K562 (cell line): Measurements from ENCODE around the gene R3HDM1. TPM values are rescaled to one million over a fixed set of nuclear protein-coding genes. Genes with fewer than 3 reads are reported as not detected.

Experiments
- C11orf30 ChIP-seq: fragments of 450-650 bp; IDR thresholded peaks from 2 replicates; pipeline ENCODE4 v1.6.1; 2016; ENCODE audit warnings: low read depth, mild to moderate bottlenecking
- CCNT2 ChIP-seq: IDR thresholded peaks from 2 replicates; pipeline ENCODE4 v1.6.1; 2011; ENCODE audit warnings: borderline replicate concordance, low read depth, mild to moderate bottlenecking, moderate library complexity, mixed read lengths, low read length; ENCODE audit not compliant: insufficient read length; ENCODE audit errors: extremely low read depth
- ELF4 ChIP-seq: fragments of 450-650 bp; formaldehyde crosslinking; IDR thresholded peaks from 2 replicates; pipeline ENCODE4 v1.4.0; 2022; ENCODE audit warnings: missing genetic modification characterization
- FOS ChIP-seq: IDR thresholded peaks from 3 replicates; pipeline ENCODE4 v1.6.1; 2011; ENCODE audit not compliant: insufficient read length; ENCODE audit errors: extremely low read depth
- HDAC6 ChIP-seq: IDR thresholded peaks from 2 replicates; pipeline ENCODE4 v1.6.1; 2012; ENCODE audit warnings: low read depth, mild to moderate bottlenecking, control low read depth, inconsistent platforms, low read length, moderate library complexity
- JUN ChIP-seq, 2 experiments: sonication (generic) in 1 of 2; formaldehyde crosslinking in 1 of 2; IDR thresholded peaks; 2 replicates each; pipeline versions ENCODE4 v1.6.1 to v1.8.0; 2012 to 2022; ENCODE audit warnings: borderline replicate concordance in 2 of 2, mild to moderate bottlenecking in 2 of 2, improper control_type of control experiment in 1 of 2, low read depth in 1 of 2, low read length in 1 of 2, missing genetic modification reagents in 1 of 2
- KDM1A ChIP-seq, 2 experiments: fragments of 450-650 bp; IDR thresholded peaks; 2 replicates each; pipeline ENCODE4 v1.6.1; 2016; ENCODE audit warnings: mild to moderate bottlenecking in 2 of 2
- MBD2 ChIP-seq: sonication (generic); IDR thresholded peaks from 2 replicates; pipeline ENCODE4 v1.6.1; 2016; ENCODE audit warnings: low read depth, borderline replicate concordance
- NCOR1 ChIP-seq: fragments of 450-650 bp; IDR thresholded peaks from 2 replicates; pipeline ENCODE4 v1.6.1; 2016; ENCODE audit warnings: mild to moderate bottlenecking, moderate library complexity
- PHF8 ChIP-seq: fragments of 200-600 bp; sonication (generic); IDR thresholded peaks from 2 replicates; pipeline ENCODE4 v1.6.1; 2012; ENCODE audit warnings: mixed run types, mild to moderate bottlenecking, inconsistent platforms, low read length, moderate library complexity, borderline replicate concordance
- POLR2A ChIP-seq: fragments of 450-650 bp; conservative IDR thresholded peaks from 2 replicates; pipeline ENCODE4 v1.6.1; 2016
- POU5F1 ChIP-seq: fragments of 150-350 bp; IDR thresholded peaks from 2 replicates; pipeline ENCODE4 v1.6.1; 2014; ENCODE audit warnings: borderline replicate concordance, low read length, low read depth, mild to moderate bottlenecking; ENCODE audit not compliant: partially characterized antibody
- SRSF1 ChIP-seq: fragments of 200-400 bp; formaldehyde crosslinking; IDR thresholded peaks from 2 replicates; pipeline ENCODE4 v1.6.1; 2017; ENCODE audit warnings: mild to moderate bottlenecking, low read depth, low read length, moderate library complexity
- STAG1 ChIP-seq: sonication (generic); formaldehyde crosslinking; IDR thresholded peaks from 2 replicates; pipeline ENCODE4 v1.5.0; 2020; ENCODE audit warnings: missing genetic modification reagents, borderline replicate concordance
- TCF7L2 ChIP-seq: fragments of 150-350 bp; IDR thresholded peaks from 2 replicates; pipeline ENCODE4 v1.6.1; 2016; ENCODE audit warnings: low read depth, mild to moderate bottlenecking, low read length, moderate library complexity
- TRIM24 ChIP-seq, 2 experiments: fragments of 450-650 bp; IDR thresholded peaks; 2 replicates each; pipeline ENCODE4 v1.6.1; 2016
- ZC3H8 ChIP-seq: fragments of 450-650 bp; IDR thresholded peaks from 2 replicates; pipeline ENCODE4 v1.6.1; 2017
- ZNF212 ChIP-seq: fragments of 450-650 bp; formaldehyde crosslinking; IDR thresholded peaks from 2 replicates; pipeline ENCODE4 v1.4.0; 2020; ENCODE audit warnings: mild to moderate bottlenecking
- ZNF224 ChIP-seq: sonication (generic); formaldehyde crosslinking; IDR thresholded peaks from 2 replicates; pipeline ENCODE4 v1.8.0; 2022; ENCODE audit warnings: mild to moderate bottlenecking, missing genetic modification reagents
- ZNF644 ChIP-seq: fragments of 200-800 bp; sonication (Bioruptor generic); IDR thresholded peaks from 2 replicates; pipeline ENCODE4 v1.6.1; 2016; ENCODE audit warnings: low read depth, missing genetic modification characterization, missing compliant biosample characterization
- ZSCAN32 ChIP-seq: fragments of 450-650 bp; formaldehyde crosslinking; IDR thresholded peaks from 2 replicates; pipeline ENCODE4 v1.4.0; 2020; ENCODE audit warnings: mild to moderate bottlenecking, moderate library complexity
- polyA plus RNA-seq, 8 experiments: library from polyadenylated mRNA; depleted of rRNA in 4 of 8; stranded (reverse) in 5 of 8; unstranded in 3 of 8; fragments of >200 nt; fragmentation: Nextera tagmentation in 2 of 8; fragmentation: Illumina TruSeq in 1 of 8; extraction: Ambion mirVana in 2 of 8; extraction: Trizol in 1 of 8; gene quantifications; 2 replicates each; pipeline versions ENCODE4 v1.2.1 to v1.2.3, GENCODE V29; 2011 to 2014; ENCODE audit warnings: inconsistent platforms in 1 of 8, missing spikeins in 1 of 8
- total RNA-seq, 7 experiments: library from RNA; depleted of rRNA in 6 of 7; stranded (reverse); fragments of >200 nt in 6 of 7; fragmentation: Illumina TruSeq in 2 of 7; extraction: Trizol in 2 of 7; gene quantifications; 2 replicates each; pipeline versions ENCODE4 v1.2.1 to v1.2.3, GENCODE V29; 2011 to 2021; ENCODE audit warnings: low replicate concordance in 1 of 7
- TF ChIP-seq, protein P1 (sequence below): sonication (generic); formaldehyde crosslinking; IDR thresholded peaks from 2 replicates; pipeline ENCODE4 v1.8.0; 2022; ENCODE audit warnings: mild to moderate bottlenecking, missing genetic modification reagents, borderline replicate concordance
- TF ChIP-seq, protein P2 (sequence below): fragments of 250-450 bp; sonication (Bioruptor Pico); IDR thresholded peaks from 2 replicates; pipeline ENCODE4 v1.5.1; 2021; ENCODE audit warnings: mild to moderate bottlenecking
- TF ChIP-seq, protein P3 (sequence below): sonication (generic); formaldehyde crosslinking; IDR thresholded peaks from 2 replicates; pipeline ENCODE4 v1.9.0; 2022; ENCODE audit warnings: mild to moderate bottlenecking, missing genetic modification reagents
- TF ChIP-seq, protein P4 (sequence below): fragments of 250-450 bp; sonication (Bioruptor Pico); IDR thresholded peaks from 2 replicates; pipeline ENCODE4 v1.8.0; 2021; ENCODE audit warnings: moderate library complexity, mild to moderate bottlenecking, inconsistent platforms

The R3HDM1 gene
- total and polyA plus RNA-seq, 9 of the 15 experiments (the other 6 are each of a cell fraction or from before 2014, with no cell fraction given), result 12.4 to 89.4 (median 31.0) TPM

DNA sequence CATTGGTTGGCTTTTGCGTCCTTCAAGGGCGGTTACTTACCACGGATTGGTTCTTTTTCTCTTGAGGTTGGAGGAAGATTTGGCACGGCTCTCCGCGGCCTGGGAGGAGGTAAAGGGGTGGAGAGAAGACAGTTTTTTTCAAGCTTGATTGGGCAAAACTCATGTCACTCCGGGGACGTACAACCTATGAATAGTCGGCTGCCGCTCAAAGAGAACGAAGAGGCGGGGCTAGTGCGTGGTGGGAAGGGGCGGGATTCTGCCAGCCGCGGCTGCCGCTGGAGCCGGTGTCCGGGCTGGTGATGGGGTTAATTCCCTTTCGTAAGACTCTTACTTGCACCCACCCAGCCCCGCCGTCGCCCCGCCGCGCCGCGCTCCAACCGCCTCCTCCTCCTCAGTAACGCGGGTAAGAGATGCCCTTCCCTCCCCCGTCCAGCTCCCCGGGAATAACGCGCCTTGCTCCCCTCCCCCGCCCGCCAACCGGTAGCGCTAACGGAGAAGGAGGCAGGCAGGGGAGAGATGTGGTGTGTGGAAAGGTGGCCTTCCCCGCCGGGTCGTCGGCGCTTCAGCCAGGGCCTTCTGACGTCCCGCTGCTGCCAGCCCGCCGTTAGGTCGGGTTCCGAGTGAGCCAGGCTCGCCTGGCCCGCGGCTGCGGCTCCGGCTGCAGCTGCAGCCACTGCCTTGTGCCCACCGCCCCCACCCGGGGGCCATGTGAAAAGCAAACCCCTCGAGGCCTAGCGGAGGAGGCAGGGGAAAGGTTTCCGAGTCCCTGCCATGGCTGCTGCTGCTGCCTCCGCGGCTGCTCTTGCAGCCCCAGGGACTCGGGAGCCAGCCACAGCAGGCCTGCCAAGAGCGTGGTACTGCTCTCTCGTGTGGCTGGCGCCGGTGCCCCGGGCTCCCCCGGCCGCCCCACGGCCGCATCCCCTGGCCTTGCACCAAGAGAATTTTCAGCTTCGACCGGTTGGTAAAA lies at the start of gene R3HDM1 (continued):
- TF ChIP-seq, protein P1, sequence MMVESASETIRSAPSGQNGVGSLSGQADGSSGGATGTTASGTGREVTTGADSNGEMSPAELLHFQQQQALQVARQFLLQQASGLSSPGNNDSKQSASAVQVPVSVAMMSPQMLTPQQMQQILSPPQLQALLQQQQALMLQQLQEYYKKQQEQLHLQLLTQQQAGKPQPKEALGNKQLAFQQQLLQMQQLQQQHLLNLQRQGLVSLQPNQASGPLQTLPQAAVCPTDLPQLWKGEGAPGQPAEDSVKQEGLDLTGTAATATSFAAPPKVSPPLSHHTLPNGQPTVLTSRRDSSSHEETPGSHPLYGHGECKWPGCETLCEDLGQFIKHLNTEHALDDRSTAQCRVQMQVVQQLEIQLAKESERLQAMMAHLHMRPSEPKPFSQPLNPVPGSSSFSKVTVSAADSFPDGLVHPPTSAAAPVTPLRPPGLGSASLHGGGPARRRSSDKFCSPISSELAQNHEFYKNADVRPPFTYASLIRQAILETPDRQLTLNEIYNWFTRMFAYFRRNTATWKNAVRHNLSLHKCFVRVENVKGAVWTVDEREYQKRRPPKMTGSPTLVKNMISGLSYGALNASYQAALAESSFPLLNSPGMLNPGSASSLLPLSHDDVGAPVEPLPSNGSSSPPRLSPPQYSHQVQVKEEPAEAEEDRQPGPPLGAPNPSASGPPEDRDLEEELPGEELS (CRISPR knock-in tag), result no peak
- TF ChIP-seq, protein P2, sequence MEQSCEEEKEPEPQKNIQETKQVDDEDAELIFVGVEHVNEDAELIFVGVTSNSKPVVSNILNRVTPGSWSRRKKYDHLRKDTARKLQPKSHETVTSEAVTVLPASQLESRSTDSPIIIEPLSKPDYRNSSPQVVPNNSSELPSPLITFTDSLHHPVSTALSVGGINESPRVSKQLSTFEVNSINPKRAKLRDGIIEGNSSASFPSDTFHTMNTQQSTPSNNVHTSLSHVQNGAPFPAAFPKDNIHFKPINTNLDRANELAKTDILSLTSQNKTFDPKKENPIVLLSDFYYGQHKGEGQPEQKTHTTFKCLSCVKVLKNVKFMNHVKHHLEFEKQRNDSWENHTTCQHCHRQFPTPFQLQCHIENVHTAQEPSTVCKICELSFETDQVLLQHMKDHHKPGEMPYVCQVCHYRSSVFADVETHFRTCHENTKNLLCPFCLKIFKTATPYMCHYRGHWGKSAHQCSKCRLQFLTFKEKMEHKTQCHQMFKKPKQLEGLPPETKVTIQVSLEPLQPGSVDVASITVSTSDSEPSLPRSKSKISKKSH (CRISPR knock-in tag), result no peak
- TF ChIP-seq C11orf30 (no peak), ELF4 (CRISPR knock-in tag) (no peak), TRIM24 (IDR thresholded peaks at IDR 0.05) (peak in 1 of 2 experiments; percentile 22; a peak in 1 of 4 replicates), HDAC6 (no peak), PHF8 (peak; percentile 61; the same call in 1 of the 2 replicates), ZNF212 (CRISPR knock-in tag) (no peak), ZNF644 (tag) (no peak), TCF7L2 (no peak), STAG1 (CRISPR knock-in tag) (no peak), SRSF1 (no peak), NCOR1 (no peak), FOS (peak; percentile 84), CCNT2 (peak; percentile 29), POU5F1 (no peak), POLR2A (peak; percentile 78), KDM1A (IDR thresholded peaks at IDR 0.05) (no peak), ZC3H8 (no peak), ZSCAN32 (no peak), ZNF224 (no peak), JUN (IDR thresholded peaks at IDR 0.05; ENCODE audit: borderline replicate concordance, low read depth, low read length) (no peak), JUN (CRISPR knock-in tag; IDR thresholded peaks at IDR 0.05; ENCODE audit: borderline replicate concordance) (no peak), MBD2 (peak; percentile 74; the same call in 1 of the 2 replicates)
- TF ChIP-seq, protein P3, sequence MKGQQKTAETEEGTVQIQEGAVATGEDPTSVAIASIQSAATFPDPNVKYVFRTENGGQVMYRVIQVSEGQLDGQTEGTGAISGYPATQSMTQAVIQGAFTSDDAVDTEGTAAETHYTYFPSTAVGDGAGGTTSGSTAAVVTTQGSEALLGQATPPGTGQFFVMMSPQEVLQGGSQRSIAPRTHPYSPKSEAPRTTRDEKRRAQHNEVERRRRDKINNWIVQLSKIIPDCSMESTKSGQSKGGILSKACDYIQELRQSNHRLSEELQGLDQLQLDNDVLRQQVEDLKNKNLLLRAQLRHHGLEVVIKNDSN, result no peak
- TF ChIP-seq, protein P4, sequence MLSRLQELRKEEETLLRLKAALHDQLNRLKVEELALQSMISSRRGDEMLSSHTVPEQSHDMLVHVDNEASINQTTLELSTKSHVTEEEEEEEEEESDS (CRISPR knock-in tag), result no peak
